ENCODE data around the gene ITK. TPM values are rescaled to one million over a fixed set of nuclear protein-coding genes. Genes with fewer than 3 reads are reported as not detected.
"Not testable (repeated sequence)": the region's sequence is repeated elsewhere in the genome, so short reads cannot be mapped to it uniquely, and the experiment has no call there.

Gene ITK
- polyA plus RNA-seq, 1 donor (not counting 4 experiments of a cell fraction or from before 2014, with no cell fraction given), result not detected

DNA sequence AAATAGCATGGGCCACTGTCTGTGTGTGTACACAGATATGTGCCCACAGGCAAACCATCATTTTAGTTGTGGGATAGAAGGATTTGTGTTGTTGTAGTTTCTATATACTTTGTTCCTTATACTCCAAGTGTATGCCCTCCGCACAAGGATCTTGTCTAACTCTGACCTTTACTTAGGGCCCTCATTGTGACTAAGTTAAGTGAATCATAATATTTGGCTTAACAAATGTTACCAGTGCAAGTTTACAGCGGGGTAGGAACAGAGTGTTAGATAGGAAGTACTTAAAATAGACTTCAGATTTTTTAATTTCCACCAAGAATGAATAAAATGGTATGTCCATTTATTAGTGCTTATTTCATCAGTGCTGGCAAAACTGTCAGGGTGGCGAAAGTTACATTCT is 55.8 kb downstream of the ITK start:
- TF ChIP-seq CTCF (optimal IDR thresholded peaks at IDR 0.05 in 1 of 3, IDR thresholded peaks at IDR 0.05 in 1 of 3, conservative IDR thresholded peaks at IDR 0.05 in 1 of 3; ENCODE audit: extremely low read depth in 1 of 3, insufficient read depth in 2 of 3, low read length in 3 of 3), result no peak
- TF ChIP-seq EZH2 (IDR thresholded peaks at IDR 0.05; ENCODE audit: low read length), result no peak
- Histone ChIP-seq H3K9ac (ENCODE audit: control insufficient read depth, extremely low read depth, insufficient read depth, low read length) (no peak overlapping the region), H3K27ac (ENCODE audit: control insufficient read depth, insufficient read depth, low read length) (no peak overlapping the region), H3K79me2 (ENCODE audit: control insufficient read depth, insufficient read depth, low read length) (no peaks in the 10 kb centered on the region), H3K4me2 (ENCODE audit: control insufficient read depth, extremely low read depth, insufficient read depth, low read depth, low read length) (no peak overlapping the region), H3K9me1 (ENCODE audit: control insufficient read depth, extremely low read depth, insufficient read depth, low read length) (no peaks in the 10 kb centered on the region), H2AFZ (ENCODE audit: control insufficient read depth, low read length) (no peak overlapping the region), H3K4me1 (ENCODE audit: control insufficient read depth, extremely low read depth, insufficient read depth, low read length) (no peaks in the 10 kb centered on the region), H3K36me3 (ENCODE audit: control insufficient read depth in 2 of 2, extremely low read depth in 1 of 2, insufficient read depth in 2 of 2, low read length in 2 of 2) (no peaks in the 10 kb centered on the region), H3K9me3 (ENCODE audit: control insufficient read depth, low read depth, low read length) (no peaks in the 10 kb centered on the region), H4K20me1 (ENCODE audit: control insufficient read depth, extremely low read depth, insufficient read depth, low read length) (no peaks in the 10 kb centered on the region), H3K4me3 (ENCODE audit: control insufficient read depth in 2 of 3, extremely low read depth in 1 of 3, insufficient read depth in 2 of 3, low read depth in 1 of 3, low read length in 3 of 3) (no peak overlapping the region), H3K27me3 (ENCODE audit: control insufficient read depth, extremely low read depth, insufficient read depth, low read length) (no peaks in the 10 kb centered on the region)
- FAIRE-seq (no peak), DNase-seq (ENCODE audit: low read depth, low spot score) (no peak)
- dilution Hi-C loops (cut with MboI; ENCODE audit: extremely low pct_ligation_motif_present, low sequenced_read_pairs), result no loop called here

DNA sequence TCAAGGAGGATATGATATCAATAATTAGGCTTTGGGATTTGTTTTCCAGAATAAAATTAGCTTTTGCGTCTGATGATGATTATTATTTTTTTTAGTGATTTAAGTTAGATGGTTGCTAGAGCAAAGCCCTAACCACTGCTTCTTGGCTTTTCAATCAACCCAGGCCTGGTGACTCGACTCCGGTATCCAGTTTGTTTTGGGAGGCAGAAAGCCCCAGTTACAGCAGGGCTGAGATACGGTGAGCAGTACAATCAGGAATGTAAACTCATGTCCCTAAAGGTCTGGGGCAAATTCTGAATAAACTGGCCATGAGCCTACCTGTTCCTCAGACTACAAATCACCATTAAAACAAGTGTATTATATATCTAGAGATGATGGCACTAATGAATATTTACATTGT is 60.8 kb downstream of the ITK start:
- dilution Hi-C loops (cut with MboI; ENCODE audit: extremely low pct_ligation_motif_present, low sequenced_read_pairs), result no loop called here
- DNase-seq (ENCODE audit: low read depth, low spot score) (no peak), FAIRE-seq (no peak)
- Histone ChIP-seq H4K20me1 (ENCODE audit: control insufficient read depth, extremely low read depth, insufficient read depth, low read length) (no peaks in the 10 kb centered on the region), H3K27me3 (ENCODE audit: control insufficient read depth, extremely low read depth, insufficient read depth, low read length) (no peaks in the 10 kb centered on the region), H3K4me2 (ENCODE audit: control insufficient read depth, extremely low read depth, insufficient read depth, low read depth, low read length) (no peak overlapping the region), H3K9me3 (ENCODE audit: control insufficient read depth, low read depth, low read length) (no peaks in the 10 kb centered on the region), H3K79me2 (ENCODE audit: control insufficient read depth, insufficient read depth, low read length) (no peaks in the 10 kb centered on the region), H3K27ac (ENCODE audit: control insufficient read depth, insufficient read depth, low read length) (no peak overlapping the region), H3K9me1 (ENCODE audit: control insufficient read depth, extremely low read depth, insufficient read depth, low read length) (no peaks in the 10 kb centered on the region), H3K9ac (ENCODE audit: control insufficient read depth, extremely low read depth, insufficient read depth, low read length) (no peak overlapping the region), H2AFZ (ENCODE audit: control insufficient read depth, low read length) (no peak overlapping the region), H3K4me1 (ENCODE audit: control insufficient read depth, extremely low read depth, insufficient read depth, low read length) (no peaks in the 10 kb centered on the region), H3K36me3 (ENCODE audit: control insufficient read depth in 2 of 2, extremely low read depth in 1 of 2, insufficient read depth in 2 of 2, low read length in 2 of 2) (no peaks in the 10 kb centered on the region), H3K4me3 (ENCODE audit: control insufficient read depth in 2 of 3, extremely low read depth in 1 of 3, insufficient read depth in 2 of 3, low read depth in 1 of 3, low read length in 3 of 3) (no peak overlapping the region)
- TF ChIP-seq CTCF (optimal IDR thresholded peaks at IDR 0.05 in 1 of 3, IDR thresholded peaks at IDR 0.05 in 1 of 3, conservative IDR thresholded peaks at IDR 0.05 in 1 of 3; ENCODE audit: extremely low read depth in 1 of 3, insufficient read depth in 2 of 3, low read length in 3 of 3), result no peak
- no peak for TF ChIP-seq EZH2 (IDR thresholded peaks at IDR 0.05; ENCODE audit: low read length)

GRCh38 chr5:157244704-157245103 is 64.1 kb downstream of the ITK start:
- H3K27me3 ChIP-seq (ENCODE audit: control insufficient read depth, extremely low read depth, insufficient read depth, low read length); H3K79me2 ChIP-seq (ENCODE audit: control insufficient read depth, insufficient read depth, low read length); DNase-seq (ENCODE audit: low read depth, low spot score); H3K4me2 ChIP-seq (ENCODE audit: control insufficient read depth, extremely low read depth, insufficient read depth, low read depth, low read length); H3K4me1 ChIP-seq (ENCODE audit: control insufficient read depth, extremely low read depth, insufficient read depth, low read length); dilution Hi-C loops (cut with MboI; ENCODE audit: extremely low pct_ligation_motif_present, low sequenced_read_pairs); H3K4me3 ChIP-seq (ENCODE audit: control insufficient read depth in 2 of 3, extremely low read depth in 1 of 3, insufficient read depth in 2 of 3, low read depth in 1 of 3, low read length in 3 of 3); H3K9me1 ChIP-seq (ENCODE audit: control insufficient read depth, extremely low read depth, insufficient read depth, low read length); FAIRE-seq; H2AFZ ChIP-seq (ENCODE audit: control insufficient read depth, low read length); H4K20me1 ChIP-seq (ENCODE audit: control insufficient read depth, extremely low read depth, insufficient read depth, low read length); H3K9ac ChIP-seq (ENCODE audit: control insufficient read depth, extremely low read depth, insufficient read depth, low read length); H3K36me3 ChIP-seq (ENCODE audit: control insufficient read depth in 2 of 2, extremely low read depth in 1 of 2, insufficient read depth in 2 of 2, low read length in 2 of 2); H3K27ac ChIP-seq (ENCODE audit: control insufficient read depth, insufficient read depth, low read length); H3K9me3 ChIP-seq (ENCODE audit: control insufficient read depth, low read depth, low read length): not testable (repeated sequence)
